Naive B cell (primary cell): ENCODE results near the gene ZRANB2. TPM values are rescaled to one million over a fixed set of nuclear protein-coding genes. Genes with fewer than 3 reads are reported as not detected.
A peak's percentile ranks its signal among the peaks of the same experiment; 100 is the strongest.

ENCODE experiments used
- ATAC-seq, 2 donors: fragments of 150-1000 bp; cut with Tn5 transposase; 2 replicates each; pipeline ENCODE4 v1.10.0; 2021; ENCODE audit warnings: low read depth in 2 of 2, mild to moderate bottlenecking in 2 of 2, moderate library complexity in 2 of 2
- DNase-seq: peaks from one replicate; pipeline ENCODE4 v3.0.0; 2022
- H3K27ac Mint-ChIP-seq, 6 donors: one replicate each; pipeline ENCODE4 v1.8.0; 2020 to 2022; ENCODE audit warnings: mild to moderate bottlenecking in 6 of 6, mixed read lengths in 6 of 6, moderate library complexity in 5 of 6, inconsistent platforms in 2 of 6
- H3K27me3 Mint-ChIP-seq, 3 donors: one replicate each; pipeline ENCODE4 v1.8.0; 2021 to 2022; ENCODE audit warnings: mixed read lengths in 3 of 3, mild to moderate bottlenecking in 1 of 3
- H3K36me3 Mint-ChIP-seq, 2 donors: one replicate each; pipeline ENCODE4 v1.8.0; 2020 to 2022; ENCODE audit warnings: mixed read lengths in 2 of 2, inconsistent platforms in 1 of 2, mild to moderate bottlenecking in 1 of 2
- H3K4me1 Mint-ChIP-seq, 3 donors: one replicate each; pipeline ENCODE4 v1.8.0; 2020 to 2022; ENCODE audit warnings: mixed read lengths in 3 of 3, inconsistent platforms in 1 of 3, mild to moderate bottlenecking in 1 of 3, moderate library complexity in 1 of 3
- H3K4me3 Mint-ChIP-seq, 8 donors: one replicate each; pipeline ENCODE4 v1.8.0; 2020 to 2022; ENCODE audit warnings: mild to moderate bottlenecking in 8 of 8, mixed read lengths in 8 of 8, moderate library complexity in 8 of 8, inconsistent platforms in 2 of 8
- H3K9me3 Mint-ChIP-seq, 7 donors: one replicate each; pipeline ENCODE4 v1.8.0; 2020 to 2022; ENCODE audit warnings: mixed read lengths in 7 of 7, mild to moderate bottlenecking in 5 of 7, inconsistent platforms in 2 of 7, moderate library complexity in 1 of 7
- polyA plus RNA-seq, 6 donors: library from polyadenylated mRNA; unstranded; fragments of 300-500 nt; fragmentation: Illumina TruSeq; gene quantifications; one replicate each; pipeline ENCODE4 v1.2.3, GENCODE V29; 2021; ENCODE audit warnings: low read depth in 6 of 6

The ZRANB2 gene
- polyA plus RNA-seq, 6 donors from 2014 or later: 40.7 to 59.7 (median 52.3) TPM

DNA sequence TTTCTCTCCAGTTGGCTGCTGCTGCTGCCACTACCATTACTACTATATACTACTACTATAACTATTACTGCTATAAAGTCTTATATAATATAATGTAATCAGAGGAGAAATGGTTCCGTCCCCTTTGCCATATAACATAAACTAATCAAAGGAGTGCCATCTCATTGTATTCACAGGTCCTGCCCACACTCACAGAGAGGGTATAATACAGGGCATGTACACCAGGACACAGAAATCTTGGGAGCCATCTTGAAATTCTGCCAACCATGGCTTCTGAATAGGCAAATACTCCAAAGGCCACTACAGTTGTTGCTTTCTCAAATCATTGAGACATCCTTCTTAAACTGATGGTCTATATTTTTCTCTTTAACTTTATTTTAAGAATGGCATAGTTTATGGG lies 6.9 kb upstream of the ZRANB2 start:
- Mint-ChIP-seq H3K36me3 (peaks cover 0 to 9% of the 10 kb centered on the region in 2 donors), H3K27me3 (peaks cover 37 to 41% (median 40%) of the 10 kb centered on the region in 3 donors), H3K9me3 (peaks cover 0 to 5% (median 0%) of the 10 kb centered on the region in 7 donors), H3K4me3 (no peak overlapping the region), H3K27ac (no peak overlapping the region), H3K4me1 (no peaks in the 10 kb centered on the region)
- ATAC-seq: no peak
- DNase-seq: no peak

DNA sequence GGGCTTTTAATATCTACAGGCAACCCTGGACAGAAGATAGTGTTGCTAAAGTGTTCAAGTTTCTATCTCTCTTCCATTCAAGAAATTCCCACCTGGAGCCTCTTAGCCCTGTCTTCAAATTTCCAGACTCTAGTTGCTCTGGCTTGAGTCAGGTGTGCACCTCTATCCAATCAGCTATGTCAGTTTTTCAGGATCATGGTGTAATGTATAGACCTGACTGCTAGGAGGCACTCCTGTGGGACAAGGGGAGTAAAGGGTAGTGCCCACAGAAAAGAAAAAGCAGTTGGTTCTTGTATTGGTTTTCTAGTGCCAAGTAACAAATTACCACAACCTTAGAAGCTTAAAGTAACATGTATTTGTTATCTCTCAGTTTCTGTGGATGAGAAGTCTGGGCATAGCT lies 6.2 kb upstream of the ZRANB2 start:
- H3K9me3 Mint-ChIP-seq: peaks cover 0 to 5% (median 0%) of the 10 kb centered on the region in 7 donors
- H3K4me3 Mint-ChIP-seq: no peak overlapping the region
- peaks cover 2 to 9% of the 10 kb centered on the region in 2 donors for H3K36me3 Mint-ChIP-seq
- ATAC-seq (no peak), DNase-seq (no peak)
- H3K27ac Mint-ChIP-seq: no peak overlapping the region
- peaks cover 0 to under 1% (median under 1%) of the 10 kb centered on the region in 3 donors for H3K4me1 Mint-ChIP-seq
- peaks cover 37 to 42% (median 40%) of the 10 kb centered on the region in 3 donors for H3K27me3 Mint-ChIP-seq

DNA sequence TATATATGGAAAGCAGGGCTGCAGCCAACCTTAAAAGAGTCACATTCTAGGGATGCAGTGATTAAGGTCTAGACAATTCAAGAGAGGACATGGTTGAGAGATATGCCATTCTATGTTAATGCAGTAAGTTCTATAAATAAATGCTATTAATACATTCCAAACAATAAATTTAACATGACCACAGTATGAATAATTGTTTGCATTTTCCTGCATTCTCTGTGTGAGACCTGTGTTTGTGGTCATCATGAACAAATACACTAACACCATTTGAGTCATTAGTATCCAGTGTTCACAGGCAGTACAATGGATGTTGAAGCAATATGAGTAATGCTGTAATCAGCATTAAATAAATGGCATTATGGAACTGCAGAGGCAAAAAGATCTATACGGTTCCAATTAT lies 5.5 kb upstream of the ZRANB2 start:
- Mint-ChIP-seq H3K36me3 (peaks cover 8 to 9% of the 10 kb centered on the region in 2 donors), H3K4me3 (no peak overlapping the region), H3K9me3 (peaks cover 0 to 7% (median 2%) of the 10 kb centered on the region in 7 donors), H3K27me3 (peaks cover 37 to 42% (median 40%) of the 10 kb centered on the region in 3 donors), H3K4me1 (peaks cover 4 to 5% (median 4%) of the 10 kb centered on the region in 3 donors), H3K27ac (no peak overlapping the region)
- ATAC-seq (no peak), DNase-seq (no peak)

DNA sequence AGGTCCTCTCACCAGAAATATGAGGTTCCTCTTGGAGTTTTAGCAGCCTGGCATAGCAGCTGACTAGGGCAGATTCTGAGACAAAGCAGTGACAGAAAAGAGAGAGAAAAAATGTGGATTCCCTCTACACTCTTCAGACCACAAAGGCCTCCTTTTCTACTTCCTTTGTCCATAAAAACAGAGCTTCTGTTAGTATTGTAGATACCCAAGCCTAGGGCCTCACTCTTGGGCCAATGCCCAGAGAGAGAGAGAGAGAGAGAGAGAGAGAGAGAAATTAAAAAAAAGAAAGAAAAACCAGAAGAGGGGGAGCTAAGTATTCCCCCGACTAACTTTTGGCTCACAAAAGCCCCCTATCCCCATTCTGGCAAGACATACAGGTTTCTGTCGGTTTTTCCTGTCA lies 2.4 kb upstream of the ZRANB2 start:
- Mint-ChIP-seq H3K4me1 (peaks cover 11 to 25% (median 15%) of the 10 kb centered on the region in 3 donors), H3K4me3 (no peak overlapping the region), H3K27me3 (peaks cover 24 to 42% (median 40%) of the 10 kb centered on the region in 3 donors), H3K9me3 (peaks cover 0 to 7% (median 3%) of the 10 kb centered on the region in 7 donors), H3K36me3 (peaks cover 9 to 20% of the 10 kb centered on the region in 2 donors), H3K27ac (no peak overlapping the region)
- ATAC-seq (no peak), DNase-seq (no peak)

DNA sequence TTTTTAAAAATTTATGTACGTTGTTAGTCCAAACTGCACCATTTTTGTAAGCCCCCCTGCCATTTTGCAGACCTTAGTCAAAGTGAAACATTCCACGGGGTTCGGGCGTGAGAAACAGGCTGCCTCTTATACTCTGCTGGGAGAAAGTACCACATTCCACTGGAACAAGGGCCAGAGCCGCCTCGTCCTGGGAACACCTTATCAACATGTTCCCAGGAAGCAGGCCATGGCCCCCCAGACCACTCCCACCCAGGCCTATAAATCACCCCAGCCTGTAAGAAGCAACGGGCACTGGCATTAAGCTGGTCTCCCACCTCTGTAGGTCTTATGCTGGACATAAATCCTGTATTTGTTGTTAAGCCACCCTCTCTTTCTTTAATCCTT lies 854 bp upstream of the ZRANB2 start:
- peaks cover 0 to 7% (median 2%) of the 10 kb centered on the region in 7 donors for H3K9me3 Mint-ChIP-seq
- H3K36me3 Mint-ChIP-seq: peaks cover 9 to 20% of the 10 kb centered on the region in 2 donors
- ATAC-seq (no peak), DNase-seq (no peak)
- H3K27ac Mint-ChIP-seq: peak overlapping the region; percentile 84 to 100 (median 96)
- H3K4me1 Mint-ChIP-seq: peaks cover 11 to 28% (median 15%) of the 10 kb centered on the region in 3 donors
- H3K27me3 Mint-ChIP-seq: peaks cover 16 to 38% (median 36%) of the 10 kb centered on the region in 3 donors
- H3K4me3 Mint-ChIP-seq: peak overlapping the region; percentile 68 to 99 (median 95)

DNA sequence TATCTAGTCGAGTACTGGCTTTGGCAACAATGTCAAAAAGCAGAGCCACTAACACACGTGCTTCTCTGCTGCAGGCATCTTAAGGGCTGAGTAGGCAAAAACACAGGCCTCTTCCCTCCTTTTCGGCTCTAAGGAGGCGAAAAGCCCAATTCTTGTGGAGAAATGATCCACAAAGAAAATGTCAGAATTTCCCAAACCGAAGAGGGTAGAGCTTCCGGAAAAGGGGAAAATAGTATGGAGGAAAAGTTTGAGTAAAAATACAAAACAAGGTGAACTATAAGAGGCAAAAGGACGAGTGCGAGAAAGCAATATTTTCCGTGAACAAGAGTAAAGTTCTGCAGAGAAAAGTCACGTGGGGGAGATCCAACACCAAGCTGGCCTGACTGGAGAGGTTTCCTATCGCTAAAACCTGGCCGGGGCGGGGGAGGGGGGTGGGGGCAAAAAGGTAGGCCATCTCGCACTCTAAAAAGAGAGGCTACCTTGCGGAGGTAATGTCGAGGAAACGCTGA lies 551 bp downstream of the ZRANB2 start:
- Mint-ChIP-seq H3K9me3 (peaks cover 0 to 7% (median 2%) of the 10 kb centered on the region in 7 donors), H3K27me3 (peaks cover 10 to 26% (median 25%) of the 10 kb centered on the region in 3 donors), H3K36me3 (peaks cover 16 to 25% of the 10 kb centered on the region in 2 donors), H3K4me1 (peaks cover 16 to 28% (median 18%) of the 10 kb centered on the region in 3 donors), H3K27ac (peak overlapping the region; percentile 60 to 100 (median 100)), H3K4me3 (peak overlapping the region; percentile 89 to 99 (median 96))
- DNase-seq (peak; percentile 1), ATAC-seq (peak; percentile 5 to 8)

DNA sequence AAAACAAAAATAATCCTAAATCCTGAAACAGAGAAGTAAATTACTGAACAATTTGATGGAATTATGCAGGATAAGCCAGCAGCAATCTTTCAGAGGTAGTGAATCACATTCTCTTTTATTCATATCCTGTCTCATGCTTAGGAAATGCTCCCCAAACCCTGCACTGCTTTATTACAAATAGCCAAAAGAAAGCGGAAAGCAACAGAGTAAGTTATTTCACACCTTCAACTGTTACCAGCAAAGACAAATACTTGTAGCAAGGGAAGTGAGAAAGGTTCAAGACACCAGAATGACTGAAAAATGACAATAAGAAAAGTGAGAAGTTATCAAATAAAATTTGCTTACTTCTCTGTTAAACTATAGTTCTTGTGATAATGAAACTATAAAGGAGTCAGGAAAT lies 6.2 kb downstream of the ZRANB2 start:
- no peak for DNase-seq
- H3K36me3 Mint-ChIP-seq: peaks cover 30 to 34% of the 10 kb centered on the region in 2 donors
- peak overlapping the region in 1 of 6 donors; percentile 10 for H3K27ac Mint-ChIP-seq
- ATAC-seq: no peak
- no peak overlapping the region for H3K4me3 Mint-ChIP-seq
- peaks cover 9 to 19% (median 12%) of the 10 kb centered on the region in 3 donors for H3K4me1 Mint-ChIP-seq
- no peaks in the 10 kb centered on the region for H3K27me3 Mint-ChIP-seq
- no peaks in the 10 kb centered on the region for H3K9me3 Mint-ChIP-seq

DNA sequence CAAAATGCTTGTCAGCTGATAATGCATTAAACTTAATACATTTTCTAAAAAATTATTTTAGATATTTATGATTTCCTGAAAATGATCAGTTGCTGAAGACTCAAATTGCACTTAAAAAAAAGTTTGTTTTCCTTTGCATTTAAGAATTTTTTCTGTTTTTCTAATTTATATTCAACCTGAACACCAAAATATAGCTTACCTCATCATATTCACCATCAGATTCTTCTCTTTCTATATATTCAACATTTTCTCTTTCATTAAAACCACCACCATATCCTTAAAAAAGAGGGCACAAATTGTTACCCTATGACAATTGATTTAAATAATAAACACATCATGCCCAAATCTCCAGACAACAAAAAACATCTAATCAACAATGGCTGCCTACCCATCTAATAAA lies 8.6 kb downstream of the ZRANB2 start:
- peaks cover 30 to 34% of the 10 kb centered on the region in 2 donors for H3K36me3 Mint-ChIP-seq
- H3K4me1 Mint-ChIP-seq: peaks cover 2 to 12% (median 9%) of the 10 kb centered on the region in 3 donors

DNA sequence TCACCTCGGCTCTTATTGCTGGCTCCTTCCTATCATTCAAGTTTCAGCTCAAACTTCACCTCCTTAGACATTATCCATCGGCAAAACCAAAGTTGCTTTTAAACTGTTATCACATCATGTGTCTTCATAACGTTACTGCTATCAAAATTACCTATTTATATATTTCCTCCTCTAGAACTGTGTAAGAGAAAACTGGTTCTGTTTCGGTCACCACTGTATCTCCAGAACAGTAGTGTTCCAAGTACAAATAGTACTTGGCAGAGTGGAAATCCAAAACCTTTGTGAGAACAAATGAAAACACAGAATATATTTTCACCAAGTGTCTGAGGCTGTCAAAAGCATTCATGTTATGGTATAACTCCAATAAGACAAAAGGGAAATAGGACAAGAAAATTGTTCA lies 9.1 kb downstream of the ZRANB2 start:
- ATAC-seq (no peak), DNase-seq (no peak)
- Mint-ChIP-seq H3K27ac (no peak overlapping the region), H3K9me3 (no peaks in the 10 kb centered on the region), H3K27me3 (no peaks in the 10 kb centered on the region), H3K4me1 (peaks cover 2 to 12% (median 9%) of the 10 kb centered on the region in 3 donors), H3K4me3 (no peak overlapping the region), H3K36me3 (peaks cover 30 to 36% of the 10 kb centered on the region in 2 donors)

More for the DNA sequence above, 8.6 kb downstream of the ZRANB2 start:
- DNase-seq: no peak
- Mint-ChIP-seq H3K27ac (peak overlapping the region in 1 of 6 donors; percentile 16), H3K4me3 (no peak overlapping the region), H3K27me3 (no peaks in the 10 kb centered on the region), H3K9me3 (no peaks in the 10 kb centered on the region)
- ATAC-seq: no peak

DNA sequence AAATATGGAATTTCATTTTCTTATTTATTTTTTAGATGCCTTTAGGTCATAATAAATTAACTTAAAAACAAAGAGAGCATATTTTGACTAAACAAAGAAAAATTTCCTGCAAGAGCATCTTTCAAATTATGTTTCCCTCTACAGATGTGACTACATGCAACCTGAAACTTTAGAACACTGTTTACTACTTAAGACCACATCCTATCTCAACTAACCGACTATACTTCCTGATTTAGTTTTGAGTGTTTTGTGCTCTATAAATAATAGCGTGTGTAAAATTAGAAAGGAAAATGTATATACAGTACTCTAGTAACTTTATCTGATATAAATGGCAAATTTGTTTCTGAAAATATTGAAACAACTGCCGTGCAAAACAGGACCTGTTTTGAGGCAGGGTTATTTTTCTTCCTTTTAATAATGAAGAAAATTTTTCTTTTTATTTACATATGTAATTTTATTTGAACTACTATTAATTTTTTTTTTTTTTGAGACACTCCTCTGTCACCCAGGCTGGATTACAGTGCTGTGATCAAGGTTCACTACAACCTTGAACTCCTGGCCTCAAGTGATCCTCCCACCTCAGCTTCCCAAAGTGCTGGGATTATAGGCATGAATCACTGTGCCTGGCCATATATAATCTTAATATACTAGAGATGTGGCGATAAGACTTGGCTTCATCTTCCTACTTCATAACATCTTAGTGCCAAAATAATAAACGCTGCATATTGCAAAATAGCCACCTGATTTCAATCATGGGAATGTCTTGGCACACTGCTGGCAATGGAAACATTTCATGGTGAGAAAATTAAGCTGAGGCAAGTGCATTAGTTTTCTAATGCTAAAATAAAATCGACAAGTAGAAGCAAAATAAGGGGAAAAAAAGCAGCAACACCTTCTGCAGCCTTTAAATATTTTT lies 12.3 kb downstream of the ZRANB2 start:
- Mint-ChIP-seq H3K4me1 (peaks cover 0 to 2% (median 0%) of the 10 kb centered on the region in 3 donors), H3K27ac (peak overlapping the region in 3 of 6 donors; percentile 28 to 44 (median 30)), H3K27me3 (no peaks in the 10 kb centered on the region), H3K9me3 (no peaks in the 10 kb centered on the region), H3K4me3 (peak overlapping the region in 1 of 8 donors; percentile 75), H3K36me3 (peaks cover 18 to 38% of the 10 kb centered on the region in 2 donors)
- DNase-seq: no peak
- ATAC-seq: no peak

DNA sequence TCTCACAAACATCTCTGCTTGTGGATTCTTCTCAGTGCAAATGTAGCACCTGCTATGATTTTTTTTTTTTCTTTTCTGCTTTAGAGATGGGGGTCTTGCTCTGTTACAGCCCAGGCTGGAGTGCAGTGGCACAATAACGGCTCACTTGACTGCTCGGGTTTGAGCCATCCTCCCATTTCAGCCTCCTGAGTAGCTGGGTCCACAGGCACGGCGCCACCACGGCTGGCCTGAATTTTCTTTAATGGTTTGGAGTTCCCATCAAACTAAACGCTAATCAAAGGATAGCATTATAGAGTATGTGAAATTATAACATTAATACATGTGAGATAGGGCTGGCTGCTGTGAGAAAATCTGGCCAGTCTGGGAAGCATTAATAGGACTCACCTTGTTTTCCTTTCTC lies 26.0 kb downstream of the ZRANB2 start:
- Mint-ChIP-seq H3K36me3 (peaks cover 5 to 10% of the 10 kb centered on the region in 2 donors), H3K27ac (peak overlapping the region in 1 of 6 donors; percentile 18), H3K4me3 (no peak overlapping the region), H3K27me3 (peaks cover 3 to 4% (median 3%) of the 10 kb centered on the region in 3 donors), H3K9me3 (no peaks in the 10 kb centered on the region), H3K4me1 (peaks cover 0 to 5% (median 3%) of the 10 kb centered on the region in 3 donors)
- ATAC-seq (no peak), DNase-seq (no peak)

DNA sequence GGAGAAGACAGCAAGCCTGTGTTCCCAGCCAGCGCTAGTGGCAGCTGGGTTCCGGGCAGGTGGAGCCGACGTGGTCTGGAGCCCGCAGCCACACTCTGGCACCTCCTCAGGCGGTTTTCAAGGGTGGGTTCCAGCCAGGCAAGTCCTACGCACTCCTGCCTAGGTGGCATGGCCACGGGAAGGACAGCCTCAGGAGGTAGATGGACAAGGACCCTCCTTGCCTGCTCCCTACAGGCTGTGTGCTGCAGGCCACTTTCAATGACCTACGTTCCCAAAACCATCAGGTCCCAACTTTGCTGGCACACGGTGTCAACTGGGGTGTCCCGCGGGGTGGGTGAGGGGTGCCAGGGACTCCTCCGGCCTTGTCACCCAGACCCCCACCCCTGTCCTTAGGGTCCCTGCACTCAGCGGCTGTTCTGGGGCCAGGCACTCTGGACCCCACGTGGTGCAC lies 26.5 kb downstream of the ZRANB2 start:
- H3K27ac Mint-ChIP-seq: no peak overlapping the region
- ATAC-seq: no peak

DNA sequence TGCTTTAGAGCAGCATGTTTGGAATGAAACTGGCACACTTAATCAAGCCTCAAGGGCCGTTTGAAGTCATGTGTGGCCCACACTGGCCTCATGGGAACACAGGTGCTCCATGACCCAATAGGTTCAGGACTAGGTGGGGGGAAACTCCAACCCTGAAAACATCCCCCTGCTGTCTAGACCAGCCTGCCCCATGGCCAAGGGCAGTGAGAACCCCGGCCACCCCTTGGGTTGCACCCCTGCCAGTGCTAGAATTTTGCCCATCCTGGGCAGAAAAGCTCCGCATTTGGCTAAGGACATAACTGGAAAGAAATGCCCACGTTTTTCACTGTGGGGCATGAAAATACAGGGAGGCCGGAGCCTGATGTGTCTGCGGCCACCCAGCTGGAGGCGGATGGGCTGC lies 27.1 kb downstream of the ZRANB2 start:
- Mint-ChIP-seq H3K4me1 (peaks cover 0 to 5% (median 3%) of the 10 kb centered on the region in 3 donors), H3K36me3 (peaks cover 0 to 2% of the 10 kb centered on the region in 2 donors), H3K27ac (no peak overlapping the region), H3K9me3 (no peaks in the 10 kb centered on the region), H3K4me3 (no peak overlapping the region), H3K27me3 (peaks cover 6 to 9% (median 7%) of the 10 kb centered on the region in 3 donors)
- ATAC-seq: no peak
- no peak for DNase-seq

More for the DNA sequence above, 26.5 kb downstream of the ZRANB2 start:
- H3K4me3 Mint-ChIP-seq: no peak overlapping the region
- peaks cover 3 to 7% of the 10 kb centered on the region in 2 donors for H3K36me3 Mint-ChIP-seq
- peaks cover 0 to 5% (median 3%) of the 10 kb centered on the region in 3 donors for H3K4me1 Mint-ChIP-seq
- no peaks in the 10 kb centered on the region for H3K9me3 Mint-ChIP-seq
- peaks cover 4 to 6% (median 5%) of the 10 kb centered on the region in 3 donors for H3K27me3 Mint-ChIP-seq
- DNase-seq: no peak
